ENCODE measurements around the gene ALX4. TPM values are rescaled to one million over a fixed set of nuclear protein-coding genes. Genes with fewer than 3 reads are reported as not detected.
A peak's percentile ranks its signal among the peaks of the same experiment; 100 is the strongest.

ALX4 gene
- total and polyA plus RNA-seq, 2 of the 8 experiments (the other 6 are each of a cell fraction or from before 2014, with no cell fraction given), result not detected

- TF ChIP-seq EZH2 (IDR thresholded peaks at IDR 0.05; ENCODE audit: low read depth, low read length, severe bottlenecking) (peak; percentile 66), RAD21 (IDR thresholded peaks at IDR 0.05 in 1 of 2, conservative IDR thresholded peaks at IDR 0.05 in 1 of 2; ENCODE audit: low read depth in 2 of 2, low read length in 2 of 2) (0 out of 4 replicates have a peak, but pooled peaks of 1 of the 2 experiments have one; percentile 1), KDM4A (IDR thresholded peaks at IDR 0.05; ENCODE audit: low read depth, low read length, severe bottlenecking) (peak; percentile 44), SUZ12 (IDR thresholded peaks at IDR 0.05; ENCODE audit: low read length) (peak; percentile 86), RNF2 (IDR thresholded peaks at IDR 0.05; ENCODE audit: borderline replicate concordance, low read depth, low read length, missing control alignments, poor library complexity, severe bottlenecking) (peak; percentile 15), CTBP2 (IDR thresholded peaks at IDR 0.05; ENCODE audit: borderline replicate concordance, insufficient read depth, insufficient read length, low read length) (peak; percentile 97), CHD2 (IDR thresholded peaks at IDR 0.05; ENCODE audit: low read length) (no peak)
Observed at GRCh38 chr11:44319552-44320288, 9.8 kb upstream of the ALX4 start (continued).
